ENCODE measurements around the gene RAB11FIP3. TPM values are rescaled to one million over a fixed set of nuclear protein-coding genes. Genes with fewer than 3 reads are reported as not detected.

The RAB11FIP3 gene
- total and polyA plus RNA-seq, 12 donors, result 12.7 to 63.4 (median 40.8) TPM

DNA sequence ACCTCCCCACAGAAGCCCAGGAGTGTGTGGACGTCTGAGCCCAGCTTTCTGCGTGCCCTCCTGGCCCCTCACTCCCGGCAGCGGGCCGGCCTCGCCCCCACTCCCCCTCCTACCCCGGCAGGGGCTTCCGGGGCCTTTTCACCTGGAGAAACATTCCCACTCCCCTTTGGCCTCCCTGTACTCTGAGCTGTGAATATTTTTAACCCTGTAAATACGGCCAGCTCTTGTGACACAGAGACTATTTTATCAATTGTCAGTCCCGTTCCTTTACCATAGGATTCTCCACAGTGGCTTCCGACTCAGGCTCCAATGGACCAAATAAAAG lies 128.8 kb downstream of the RAB11FIP3 start:
- Histone ChIP-seq H3K27me3 (peaks cover 8% of the 10 kb centered on the region), H3K4me1 (replicated peaks in 1 of 2) (peaks cover 0 to 6% of the 10 kb centered on the region in 2 donors), H3K36me3 (replicated peaks in 1 of 2) (peaks cover 0 to 27% of the 10 kb centered on the region in 2 donors), H3K4me3 (no peak overlapping the region), H3K9me3 (replicated peaks in 1 of 3) (no peaks in the 10 kb centered on the region), H3K27ac (no peak overlapping the region)
- 77 to 87% (median 81%) methylated on average over 10 to 11 of the region's 11 CpGs for WGBS, 4 donors
- TF ChIP-seq, protein P1, sequence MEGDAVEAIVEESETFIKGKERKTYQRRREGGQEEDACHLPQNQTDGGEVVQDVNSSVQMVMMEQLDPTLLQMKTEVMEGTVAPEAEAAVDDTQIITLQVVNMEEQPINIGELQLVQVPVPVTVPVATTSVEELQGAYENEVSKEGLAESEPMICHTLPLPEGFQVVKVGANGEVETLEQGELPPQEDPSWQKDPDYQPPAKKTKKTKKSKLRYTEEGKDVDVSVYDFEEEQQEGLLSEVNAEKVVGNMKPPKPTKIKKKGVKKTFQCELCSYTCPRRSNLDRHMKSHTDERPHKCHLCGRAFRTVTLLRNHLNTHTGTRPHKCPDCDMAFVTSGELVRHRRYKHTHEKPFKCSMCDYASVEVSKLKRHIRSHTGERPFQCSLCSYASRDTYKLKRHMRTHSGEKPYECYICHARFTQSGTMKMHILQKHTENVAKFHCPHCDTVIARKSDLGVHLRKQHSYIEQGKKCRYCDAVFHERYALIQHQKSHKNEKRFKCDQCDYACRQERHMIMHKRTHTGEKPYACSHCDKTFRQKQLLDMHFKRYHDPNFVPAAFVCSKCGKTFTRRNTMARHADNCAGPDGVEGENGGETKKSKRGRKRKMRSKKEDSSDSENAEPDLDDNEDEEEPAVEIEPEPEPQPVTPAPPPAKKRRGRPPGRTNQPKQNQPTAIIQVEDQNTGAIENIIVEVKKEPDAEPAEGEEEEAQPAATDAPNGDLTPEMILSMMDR (IDR thresholded peaks at IDR 0.05), result no peak
- no peak for TF ChIP-seq POLR2A (IDR thresholded peaks at IDR 0.05)
- DNase-seq, result no peak
- intact Hi-C loops (cut with DNase I), result no loop called here

DNA sequence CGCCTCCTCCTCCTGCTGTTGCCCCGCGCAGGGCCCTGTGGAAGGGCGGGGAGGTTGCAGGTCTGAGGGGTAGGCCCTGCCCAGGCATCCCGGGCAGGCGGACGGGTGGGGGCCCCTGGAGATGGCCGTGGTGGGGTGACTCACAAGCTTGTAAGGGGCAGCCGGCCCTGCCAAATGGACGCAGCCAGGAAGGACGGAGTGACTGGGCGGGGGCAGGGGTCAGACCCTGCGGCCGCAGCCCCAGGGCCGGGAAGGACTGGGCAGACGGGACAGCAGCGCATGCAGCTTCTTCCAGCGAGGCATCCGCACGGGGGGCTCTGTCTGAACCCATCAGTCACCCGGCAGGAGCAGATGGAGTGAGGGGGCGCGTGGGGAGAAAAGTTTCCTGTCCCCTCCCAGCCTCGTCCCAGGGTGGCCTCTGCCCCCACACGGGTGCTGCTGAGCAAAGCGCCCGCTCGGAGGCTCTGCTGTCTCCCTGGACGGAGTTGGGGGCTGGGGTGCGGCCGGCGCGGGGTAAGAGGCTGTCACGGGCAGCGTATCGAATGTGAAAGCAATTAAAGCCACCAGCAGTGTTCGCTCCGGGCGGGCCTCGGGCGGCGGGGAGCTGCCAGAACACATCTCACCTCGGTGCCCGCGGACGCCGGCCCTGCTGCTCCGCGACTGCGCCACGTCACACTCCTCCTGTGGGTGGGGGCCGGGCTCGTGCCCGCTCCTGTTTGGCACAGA lies 129.4 kb downstream of the RAB11FIP3 start:
- TF ChIP-seq POLR2A (IDR thresholded peaks at IDR 0.05), result no peak
- TF ChIP-seq, protein P1 (IDR thresholded peaks at IDR 0.05), result no peak
- H3K27ac ChIP-seq, result no peak overlapping the region
- H3K4me1 ChIP-seq (replicated peaks in 1 of 2), result peaks cover 0 to 6% of the 10 kb centered on the region in 2 donors
- no peaks in the 10 kb centered on the region for H3K9me3 ChIP-seq (replicated peaks in 1 of 3)
- peaks cover 13% of the 10 kb centered on the region for H3K27me3 ChIP-seq
- H3K4me3 ChIP-seq, result no peak overlapping the region
- H3K36me3 ChIP-seq (replicated peaks in 1 of 2), result peaks cover 0 to 21% of the 10 kb centered on the region in 2 donors
- intact Hi-C loops (cut with DNase I), result no loop called here
- peak in 4 of 7 donors; percentile 58 to 75 (median 71) for DNase-seq
- 45 to 77% (median 75%) methylated on average over 16 to 54 of the region's 54 CpGs for WGBS, 4 donors

DNA sequence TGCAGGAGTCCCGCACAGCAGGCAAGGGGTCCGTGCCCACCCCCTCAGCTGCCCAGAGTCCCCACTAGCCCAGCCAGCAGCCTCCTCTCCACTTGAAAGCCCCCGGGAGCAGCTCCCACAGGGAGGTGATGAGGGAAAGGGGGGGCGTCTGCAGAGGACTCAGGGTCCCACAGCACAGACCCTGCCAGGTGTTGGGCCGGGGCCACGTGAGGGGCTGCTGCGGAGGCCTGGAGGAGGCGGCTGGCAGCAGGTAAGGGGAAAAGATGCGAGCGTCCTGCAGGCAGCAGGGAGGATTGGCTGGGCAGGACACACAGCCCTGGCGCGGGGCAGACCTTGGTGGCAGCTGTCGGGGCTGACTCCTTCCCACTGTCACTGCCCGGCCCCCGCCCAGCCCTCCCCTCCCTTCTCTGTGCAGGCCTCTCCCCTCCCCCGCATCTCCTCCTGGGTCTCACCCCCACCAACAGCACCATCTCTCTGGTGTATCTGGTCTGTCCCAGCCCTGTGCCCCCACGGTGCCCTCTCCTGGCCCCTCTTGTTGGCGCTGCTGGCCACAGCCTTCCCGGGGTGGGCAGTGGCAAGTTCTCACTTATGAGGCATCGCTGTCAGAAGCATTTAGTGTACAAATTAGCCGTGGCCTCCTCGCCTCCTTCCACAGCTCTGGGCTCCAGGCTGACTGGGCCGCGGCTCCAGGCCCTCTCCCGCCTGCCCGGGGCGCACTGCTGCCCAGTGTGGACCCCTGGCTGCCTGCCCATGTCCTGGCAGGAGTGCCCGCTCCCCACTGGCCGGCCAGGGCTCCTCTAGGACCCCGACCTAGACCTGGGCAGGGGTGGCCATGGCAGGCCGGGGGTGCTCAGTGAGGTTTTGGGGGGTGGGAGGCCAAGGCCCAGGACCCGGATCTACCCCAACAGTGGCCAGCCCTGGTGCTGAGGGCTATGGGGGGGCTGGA lies 130.4 kb downstream of the RAB11FIP3 start:
- Histone ChIP-seq H3K9me3 (replicated peaks in 1 of 3) (no peaks in the 10 kb centered on the region), H3K27ac (no peak overlapping the region), H3K27me3 (peaks cover 15% of the 10 kb centered on the region), H3K4me3 (no peak overlapping the region), H3K4me1 (replicated peaks in 1 of 2) (peaks cover 0 to 6% of the 10 kb centered on the region in 2 donors), H3K36me3 (replicated peaks in 1 of 2) (peaks cover 0 to 16% of the 10 kb centered on the region in 2 donors)
- TF ChIP-seq POLR2A (IDR thresholded peaks at IDR 0.05), result no peak
- TF ChIP-seq, protein P1 (IDR thresholded peaks at IDR 0.05), result no peak
- intact Hi-C loops (cut with DNase I), result no loop called here
- DNase-seq, result no peak
- WGBS, 4 donors, result 74 to 83% (median 80%) methylated on average over 10 to 32 of the region's 32 CpGs

GRCh38 chr16:556474-557173 lies 131.2 kb downstream of the RAB11FIP3 start:
- no peak overlapping the region for H3K4me3 ChIP-seq
- 84 to 90% (median 87%) methylated on average over 11 to 32 of the region's 32 CpGs for WGBS, 4 donors
- no peak overlapping the region for H3K27ac ChIP-seq
- intact Hi-C loops (cut with DNase I), result no loop called here
- no peaks in the 10 kb centered on the region for H3K9me3 ChIP-seq (replicated peaks in 1 of 3)
- H3K27me3 ChIP-seq, result peaks cover 23% of the 10 kb centered on the region
- H3K36me3 ChIP-seq (replicated peaks in 1 of 2), result peaks cover 0 to 12% of the 10 kb centered on the region in 2 donors
- H3K4me1 ChIP-seq (replicated peaks in 1 of 2), result peaks cover 0 to 6% of the 10 kb centered on the region in 2 donors
- DNase-seq, result no peak
- TF ChIP-seq, protein P1 (IDR thresholded peaks at IDR 0.05), result no peak
- no peak for TF ChIP-seq POLR2A (IDR thresholded peaks at IDR 0.05)

Measured in adrenal gland (tissue), 12 donors.